ENCODE measurements around the gene RILP. TPM values are rescaled to one million over a fixed set of nuclear protein-coding genes. Genes with fewer than 3 reads are reported as not detected.
A peak's percentile ranks its signal among the peaks of the same experiment; 100 is the strongest.

The RILP gene
- total and polyA plus RNA-seq, 10 of the 15 experiments (the other 5 are each of a cell fraction or from before 2014, with no cell fraction given): 0.60 to 6.1 (median 3.3) TPM; not detected in 1

DNA sequence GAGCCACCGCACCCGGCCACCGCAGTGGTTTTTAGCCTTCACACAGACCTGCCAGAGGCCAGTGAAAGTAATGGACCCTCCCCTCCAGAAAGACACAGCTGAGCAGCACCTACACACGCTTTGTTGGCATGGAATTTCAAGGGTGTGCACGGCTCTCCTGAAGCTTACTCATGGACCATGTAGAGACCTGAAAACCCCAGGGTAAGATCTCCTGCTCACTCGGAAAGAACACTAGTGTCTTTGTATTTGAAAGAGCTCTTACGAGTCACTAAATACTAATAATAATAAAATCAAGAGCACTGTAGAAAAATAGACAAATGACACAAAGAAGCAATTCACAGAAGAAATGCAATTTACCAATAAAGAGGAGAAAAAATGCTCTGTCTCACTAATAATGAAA, 41.0 kb downstream of the RILP start (continued):
- no peak for TF ChIP-seq TCF7 (IDR thresholded peaks at IDR 0.05; ENCODE audit: borderline replicate concordance)
- TF ChIP-seq CHD4 (IDR thresholded peaks at IDR 0.05): no peak

DNA sequence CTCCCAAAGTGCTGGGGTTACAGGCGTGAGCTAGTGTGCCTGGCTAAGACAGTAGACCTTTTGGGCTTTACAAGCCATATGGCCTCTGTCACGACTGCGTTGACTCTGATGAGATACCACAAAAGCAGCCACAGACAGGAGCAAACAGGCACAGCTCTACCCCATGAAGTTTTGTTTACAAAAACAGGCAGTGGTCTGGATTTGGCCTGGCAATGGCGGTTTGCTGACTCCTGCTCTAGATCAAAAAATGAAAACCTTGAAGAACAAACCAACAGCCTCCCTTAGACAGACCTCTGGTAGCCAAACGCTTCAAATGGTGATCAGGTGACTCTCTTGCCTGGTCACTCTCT, 41.7 kb downstream of the RILP start:
- BruUV-seq (replicated peaks): TSS peak; percentile 82
- no peak for FAIRE-seq

More for the DNA sequence above, 41.7 kb downstream of the RILP start:
- RAD21 ChIA-PET (ENCODE audit: unreplicated experiment): interaction anchor here (0.7 to 6.8 kb wide), 10 partner anchors 15 to 343 kb away, joined by 3 to 86 read pairs (median 4); partner anchors contain the start of genes PITPNA, RILP and SLC43A2
- Histone ChIP-seq H3K36me3 (ENCODE audit: control insufficient read depth in 2 of 2, insufficient read depth in 2 of 2, low read length in 1 of 2) (no peaks in the 10 kb centered on the region), H3K27ac (ENCODE audit: control insufficient read depth, insufficient read depth) (peak overlapping the region; percentile 85), H3K4me2 (ENCODE audit: control insufficient read depth, insufficient read depth) (peak overlapping the region; percentile 88), H4K20me1 (ENCODE audit: control insufficient read depth, insufficient read depth) (no peaks in the 10 kb centered on the region), H3K9me3 (replicated peaks; ENCODE audit: control insufficient read depth, insufficient read depth, low read length) (no peaks in the 10 kb centered on the region), H3K4me1 (ENCODE audit: control insufficient read depth, insufficient read depth, low read length) (peaks cover 32% of the 10 kb centered on the region), H3K79me2 (ENCODE audit: control insufficient read depth, insufficient read depth, low read length) (no peaks in the 10 kb centered on the region), H3K27me3 (replicated peaks in 1 of 2; ENCODE audit: control insufficient read depth in 2 of 2, insufficient read depth in 2 of 2, low read length in 1 of 2) (no peaks in the 10 kb centered on the region), H2AFZ (ENCODE audit: control insufficient read depth, low read depth, low read length) (peak overlapping the region; percentile 75), H3K4me3 (no peak overlapping the region), H3K9ac (ENCODE audit: control insufficient read depth, insufficient read depth, low read length) (no peak overlapping the region)
- POLR2A ChIA-PET: interaction anchor here (0.5 to 3.7 kb wide), 19 partner anchors 10 to 883 kb away, joined by 3 to 56 read pairs (median 3); partner anchors contain the start of genes PITPNA, RILP and SLC43A2
- CTCF ChIA-PET: interaction anchor here (0.8 to 4.5 kb wide), 15 partner anchors 10 to 75 kb away, joined by 3 to 37 read pairs (median 4); partner anchors contain the start of genes RILP and SLC43A2
- SMC1A ChIA-PET (ENCODE audit: uncharacterized antibody, unreplicated experiment): interaction anchor here (0.7 to 5.0 kb wide), 17 partner anchors 8 to 395 kb away, joined by 3 to 34 read pairs (median 4); partner anchors contain the start of genes INPP5K and SLC43A2
- in situ Hi-C loops (cut with MboI) (no loop called here), intact Hi-C loops (cut with micrococcal nuclease; ENCODE audit: unreplicated experiment) (loop anchor here (2.0 kb wide), 1 partner anchor 19 kb away; no protein-coding TSS in a partner anchor)
- TF ChIP-seq HDGF (IDR thresholded peaks at IDR 0.05): 0 out of 2 replicates have a peak, but pooled peaks have one; percentile 3
- TF ChIP-seq, protein P1, sequence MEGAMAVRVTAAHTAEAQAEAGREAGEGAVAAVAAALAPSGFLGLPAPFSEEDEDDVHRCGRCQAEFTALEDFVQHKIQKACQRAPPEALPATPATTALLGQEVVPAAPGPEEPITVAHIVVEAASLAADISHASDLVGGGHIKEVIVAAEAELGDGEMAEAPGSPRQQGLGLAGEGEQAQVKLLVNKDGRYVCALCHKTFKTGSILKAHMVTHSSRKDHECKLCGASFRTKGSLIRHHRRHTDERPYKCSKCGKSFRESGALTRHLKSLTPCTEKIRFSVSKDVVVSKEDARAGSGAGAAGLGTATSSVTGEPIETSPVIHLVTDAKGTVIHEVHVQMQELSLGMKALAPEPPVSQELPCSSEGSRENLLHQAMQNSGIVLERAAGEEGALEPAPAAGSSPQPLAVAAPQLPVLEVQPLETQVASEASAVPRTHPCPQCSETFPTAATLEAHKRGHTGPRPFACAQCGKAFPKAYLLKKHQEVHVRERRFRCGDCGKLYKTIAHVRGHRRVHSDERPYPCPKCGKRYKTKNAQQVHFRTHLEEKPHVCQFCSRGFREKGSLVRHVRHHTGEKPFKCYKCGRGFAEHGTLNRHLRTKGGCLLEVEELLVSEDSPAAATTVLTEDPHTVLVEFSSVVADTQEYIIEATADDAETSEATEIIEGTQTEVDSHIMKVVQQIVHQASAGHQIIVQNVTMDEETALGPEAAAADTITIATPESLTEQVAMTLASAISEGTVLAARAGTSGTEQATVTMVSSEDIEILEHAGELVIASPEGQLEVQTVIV (IDR thresholded peaks at IDR 0.05; ENCODE audit: borderline replicate concordance, partially characterized antibody): no peak
- 0 out of 4 replicates have a peak, but pooled peaks of 1 of the 2 experiments have one; percentile 0 for TF ChIP-seq ETV6 (conservative IDR thresholded peaks at IDR 0.05 in 1 of 2, IDR thresholded peaks at IDR 0.05 in 1 of 2; ENCODE audit: borderline replicate concordance in 1 of 2, low read depth in 1 of 2)
- DNase-seq (ENCODE audit: low read depth, low spot score): no peak
- peak; percentile 10 for ATAC-seq
- 26% methylated on average over 5 of the region's 5 CpGs for WGBS (ENCODE audit: insufficient coverage, insufficient replicate concordance, low lambda C conversion rate, missing lambda C conversion rate)

Measured in GM12878 (cell line).